GM12874 (cell line): ENCODE data around the gene KARS1.

ENCODE experiments used
- CTCF ChIP-seq: IDR thresholded peaks from 2 replicates; pipeline ENCODE4 v1.5.1; 2011; ENCODE audit warnings: low read depth, mild to moderate bottlenecking, control low read depth, low read length, moderate library complexity; ENCODE audit not compliant: insufficient read depth

The KARS1 gene

GRCh38 chr16:75640598-75640997 is 6.9 kb downstream of the KARS1 start:
- no peak for TF ChIP-seq CTCF

- no peak for TF ChIP-seq CTCF
Observed at GRCh38 chr16:75635036-75635435, 12.4 kb downstream of the KARS1 start.

- no peak for TF ChIP-seq CTCF
Observed at GRCh38 chr16:75632857-75633256, 14.6 kb downstream of the KARS1 start.

- TF ChIP-seq CTCF: no peak
Observed at GRCh38 chr16:75630052-75630451, 17.4 kb downstream of the KARS1 start.

DNA sequence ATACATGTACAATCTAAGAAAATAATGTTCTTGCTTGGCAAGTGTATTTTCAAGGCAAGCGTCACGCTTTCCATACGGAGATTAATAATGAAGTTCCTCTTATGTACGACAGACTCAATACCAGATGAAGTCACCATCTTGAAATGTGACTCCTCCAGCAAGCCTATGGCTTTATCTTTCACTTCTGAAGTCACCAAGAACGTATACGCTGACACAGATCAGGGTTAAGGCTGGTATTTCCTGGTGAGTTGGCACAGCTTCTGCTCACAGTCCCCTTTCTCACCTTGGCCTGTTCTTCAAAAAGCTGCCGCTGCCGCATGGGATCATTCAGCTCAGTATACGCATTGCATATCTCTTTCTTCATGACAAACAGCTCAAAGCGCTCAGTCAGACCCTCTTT is 18.3 kb downstream of the KARS1 start:
- TF ChIP-seq CTCF: no peak

GRCh38 chr16:75628351-75628750 is 19.1 kb downstream of the KARS1 start:
- no peak for TF ChIP-seq CTCF

DNA sequence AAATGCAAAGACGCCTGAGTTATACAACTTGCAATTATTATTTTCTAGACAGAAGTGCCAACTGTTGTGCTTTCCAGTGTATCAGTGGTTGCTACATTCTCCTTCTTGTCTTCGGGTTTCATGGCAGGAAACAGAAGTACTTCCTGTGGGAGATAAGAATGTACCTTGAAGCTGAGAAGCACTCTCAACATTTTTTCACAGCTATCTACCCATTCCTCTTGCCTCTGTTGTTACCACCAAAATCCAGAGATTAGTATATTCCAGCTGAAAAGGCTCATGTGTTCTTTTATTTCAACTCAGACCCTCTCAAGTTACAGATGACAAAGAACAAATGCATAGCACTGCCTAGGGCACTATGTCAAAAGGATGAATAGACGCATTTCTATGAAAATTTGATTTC is 19.6 kb downstream of the KARS1 start:
- no peak for TF ChIP-seq CTCF

GRCh38 chr16:75626806-75627205 is 20.7 kb downstream of the KARS1 start:
- no peak for TF ChIP-seq CTCF
